Parathyroid adenoma (tissue), 2 donors: ENCODE results near the gene LY6G6F.

Experiments
- H2AFZ ChIP-seq: fragments of 300-600 bp; sonication (generic); one replicate; pipeline ENCODE4 v1.7.0; 2017; ENCODE audit warnings: antibody characterized with exemption, mild to moderate bottlenecking
- H3K27ac ChIP-seq: fragments of 300-600 bp; sonication (generic); one replicate; pipeline ENCODE4 v1.7.0; 2017
- H3K27me3 ChIP-seq: fragments of 300-600 bp; sonication (generic); one replicate; pipeline ENCODE4 v1.7.0; 2017; ENCODE audit warnings: low read length; ENCODE audit not compliant: control insufficient read depth, insufficient read depth
- H3K36me3 ChIP-seq: fragments of 300-600 bp; sonication (generic); one replicate; pipeline ENCODE4 v1.7.0; 2017; ENCODE audit warnings: low read length; ENCODE audit not compliant: control insufficient read depth, insufficient read depth
- H3K4me1 ChIP-seq: fragments of 300-600 bp; sonication (generic); one replicate; pipeline ENCODE4 v1.7.0; 2017; ENCODE audit warnings: control low read depth
- H3K4me2 ChIP-seq: fragments of 300-600 bp; sonication (generic); one replicate; pipeline ENCODE4 v1.7.0; 2017; ENCODE audit warnings: low read length
- H3K4me3 ChIP-seq: fragments of 300-600 bp; sonication (generic); one replicate; pipeline ENCODE4 v1.7.0; 2017; ENCODE audit warnings: low read depth, low read length
- H3K79me2 ChIP-seq: fragments of 300-600 bp; sonication (generic); one replicate; pipeline ENCODE4 v1.7.0; 2017; ENCODE audit warnings: control low read depth
- H3K9ac ChIP-seq: fragments of 300-600 bp; sonication (generic); one replicate; pipeline ENCODE4 v1.7.0; 2017; ENCODE audit warnings: mild to moderate bottlenecking
- H3K9me3 ChIP-seq: fragments of 300-600 bp; sonication (generic); one replicate; pipeline ENCODE4 v1.7.0; 2017; ENCODE audit warnings: low read length; ENCODE audit not compliant: control insufficient read depth
- TF ChIP-seq, protein P1 (sequence below): fragments of 300-600 bp; sonication (generic); IDR thresholded peaks from one replicate; pipeline ENCODE4 v1.7.0; 2017; ENCODE audit warnings: antibody characterized with exemption, mild to moderate bottlenecking
- donor health status: primary hyperparathyroidism.

The LY6G6F gene

DNA sequence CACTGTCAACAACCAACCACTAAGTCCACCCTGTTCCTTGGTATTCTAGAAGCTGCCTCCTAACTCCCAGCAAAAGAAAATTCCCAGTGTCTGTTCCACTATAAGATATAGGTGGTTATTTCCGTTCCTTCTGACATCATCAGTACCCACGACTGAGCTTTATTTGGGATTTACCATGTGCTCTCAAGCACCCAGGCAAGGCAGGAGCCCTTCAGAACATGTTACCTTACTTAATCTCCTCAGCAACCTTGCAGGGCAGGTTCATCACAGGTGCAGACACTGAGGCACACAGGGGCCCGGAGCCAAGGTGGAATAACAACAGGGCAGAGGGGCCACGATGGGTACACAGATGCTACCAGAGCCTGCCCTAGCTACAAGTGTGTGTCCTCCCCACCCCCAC lies 14.3 kb upstream of the LY6G6F start:
- H3K4me2 ChIP-seq: no peak overlapping the region
- TF ChIP-seq, protein P1, sequence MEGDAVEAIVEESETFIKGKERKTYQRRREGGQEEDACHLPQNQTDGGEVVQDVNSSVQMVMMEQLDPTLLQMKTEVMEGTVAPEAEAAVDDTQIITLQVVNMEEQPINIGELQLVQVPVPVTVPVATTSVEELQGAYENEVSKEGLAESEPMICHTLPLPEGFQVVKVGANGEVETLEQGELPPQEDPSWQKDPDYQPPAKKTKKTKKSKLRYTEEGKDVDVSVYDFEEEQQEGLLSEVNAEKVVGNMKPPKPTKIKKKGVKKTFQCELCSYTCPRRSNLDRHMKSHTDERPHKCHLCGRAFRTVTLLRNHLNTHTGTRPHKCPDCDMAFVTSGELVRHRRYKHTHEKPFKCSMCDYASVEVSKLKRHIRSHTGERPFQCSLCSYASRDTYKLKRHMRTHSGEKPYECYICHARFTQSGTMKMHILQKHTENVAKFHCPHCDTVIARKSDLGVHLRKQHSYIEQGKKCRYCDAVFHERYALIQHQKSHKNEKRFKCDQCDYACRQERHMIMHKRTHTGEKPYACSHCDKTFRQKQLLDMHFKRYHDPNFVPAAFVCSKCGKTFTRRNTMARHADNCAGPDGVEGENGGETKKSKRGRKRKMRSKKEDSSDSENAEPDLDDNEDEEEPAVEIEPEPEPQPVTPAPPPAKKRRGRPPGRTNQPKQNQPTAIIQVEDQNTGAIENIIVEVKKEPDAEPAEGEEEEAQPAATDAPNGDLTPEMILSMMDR: no peak
- no peak overlapping the region for H3K27ac ChIP-seq
- H2AFZ ChIP-seq: no peak overlapping the region
- H3K4me1 ChIP-seq: no peaks in the 10 kb centered on the region
- H3K4me3 ChIP-seq: no peak overlapping the region
- H3K36me3 ChIP-seq: no peaks in the 10 kb centered on the region
- no peaks in the 10 kb centered on the region for H3K79me2 ChIP-seq
- no peaks in the 10 kb centered on the region for H3K27me3 ChIP-seq
- H3K9ac ChIP-seq: no peak overlapping the region
- no peaks in the 10 kb centered on the region for H3K9me3 ChIP-seq

DNA sequence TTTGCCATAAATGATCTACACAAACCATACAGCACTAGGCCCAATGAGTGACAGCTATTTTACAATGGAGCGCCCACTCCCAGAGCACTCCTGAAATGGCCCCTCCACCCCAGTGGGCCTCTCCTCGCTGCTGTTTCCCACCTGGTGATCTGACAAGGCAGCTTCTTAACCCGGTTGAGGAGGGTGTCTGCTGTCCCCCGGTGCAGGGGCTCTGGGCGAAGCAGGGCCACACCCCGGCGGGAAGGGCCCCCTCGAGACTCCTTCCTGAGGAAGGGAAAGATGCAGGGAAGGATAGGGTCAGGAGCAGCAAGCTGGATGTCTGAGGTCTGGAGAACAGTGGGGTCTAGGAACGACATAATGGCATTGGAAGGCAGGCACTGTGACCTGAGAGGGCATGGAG lies 13.8 kb upstream of the LY6G6F start:
- Histone ChIP-seq H3K36me3 (no peaks in the 10 kb centered on the region), H3K27me3 (no peaks in the 10 kb centered on the region), H2AFZ (no peak overlapping the region), H3K79me2 (no peaks in the 10 kb centered on the region), H3K9me3 (no peaks in the 10 kb centered on the region), H3K27ac (no peak overlapping the region), H3K4me3 (no peak overlapping the region), H3K4me1 (no peaks in the 10 kb centered on the region), H3K4me2 (no peak overlapping the region), H3K9ac (no peak overlapping the region)
- TF ChIP-seq, protein P1: no peak

DNA sequence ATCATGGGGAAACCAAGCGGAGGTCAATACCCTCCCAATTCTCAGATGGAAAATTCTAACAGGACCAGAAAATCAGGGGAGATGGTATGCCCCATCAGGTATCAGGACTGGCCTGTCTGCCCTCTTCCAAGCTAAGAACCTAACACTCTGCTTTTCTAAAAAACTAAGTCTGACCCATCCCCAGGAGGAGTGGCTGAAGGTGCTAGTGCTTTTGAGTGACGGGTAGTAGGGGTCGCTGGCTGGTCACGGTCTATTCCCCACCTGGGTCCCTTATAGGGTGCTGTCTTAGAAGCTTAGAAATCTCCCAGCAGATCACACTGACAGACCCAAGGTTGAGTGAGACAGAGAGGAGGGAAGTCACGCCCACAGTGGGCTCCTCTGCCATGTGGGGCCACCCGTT lies 13.1 kb upstream of the LY6G6F start:
- no peaks in the 10 kb centered on the region for H3K27me3 ChIP-seq
- H3K27ac ChIP-seq: no peak overlapping the region
- H2AFZ ChIP-seq: no peak overlapping the region
- H3K4me3 ChIP-seq: no peak overlapping the region
- no peaks in the 10 kb centered on the region for H3K9me3 ChIP-seq
- no peak overlapping the region for H3K4me2 ChIP-seq
- H3K9ac ChIP-seq: no peak overlapping the region
- TF ChIP-seq, protein P1: no peak
- H3K4me1 ChIP-seq: no peaks in the 10 kb centered on the region
- H3K36me3 ChIP-seq: no peaks in the 10 kb centered on the region
- H3K79me2 ChIP-seq: no peaks in the 10 kb centered on the region

DNA sequence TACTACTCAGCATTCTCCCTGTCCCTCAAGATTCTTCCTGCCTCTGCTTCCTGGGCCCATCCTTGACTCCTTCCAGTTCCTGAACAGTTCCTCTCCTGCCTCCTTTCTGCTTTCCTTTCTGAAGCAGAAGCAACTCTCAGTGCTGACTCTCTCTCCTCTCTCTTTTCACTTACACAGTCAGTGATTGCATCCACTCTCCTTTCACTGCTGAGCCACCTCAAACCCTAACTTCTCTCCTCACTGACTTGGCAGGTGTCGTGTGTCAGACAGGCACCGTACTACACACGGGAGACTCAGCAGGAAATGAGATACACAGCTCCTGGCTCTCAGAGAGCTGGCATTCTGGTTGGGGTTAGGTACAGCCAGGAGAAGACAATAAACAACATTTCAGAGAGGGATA lies 9.1 kb upstream of the LY6G6F start:
- TF ChIP-seq, protein P1: no peak
- H3K4me2 ChIP-seq: no peak overlapping the region
- H2AFZ ChIP-seq: no peak overlapping the region
- no peaks in the 10 kb centered on the region for H3K36me3 ChIP-seq
- H3K27ac ChIP-seq: no peak overlapping the region
- H3K27me3 ChIP-seq: no peaks in the 10 kb centered on the region
- no peaks in the 10 kb centered on the region for H3K9me3 ChIP-seq
- peaks cover 9% of the 10 kb centered on the region for H3K79me2 ChIP-seq
- H3K4me1 ChIP-seq: peaks cover 10% of the 10 kb centered on the region
- no peak overlapping the region for H3K9ac ChIP-seq
- H3K4me3 ChIP-seq: no peak overlapping the region

DNA sequence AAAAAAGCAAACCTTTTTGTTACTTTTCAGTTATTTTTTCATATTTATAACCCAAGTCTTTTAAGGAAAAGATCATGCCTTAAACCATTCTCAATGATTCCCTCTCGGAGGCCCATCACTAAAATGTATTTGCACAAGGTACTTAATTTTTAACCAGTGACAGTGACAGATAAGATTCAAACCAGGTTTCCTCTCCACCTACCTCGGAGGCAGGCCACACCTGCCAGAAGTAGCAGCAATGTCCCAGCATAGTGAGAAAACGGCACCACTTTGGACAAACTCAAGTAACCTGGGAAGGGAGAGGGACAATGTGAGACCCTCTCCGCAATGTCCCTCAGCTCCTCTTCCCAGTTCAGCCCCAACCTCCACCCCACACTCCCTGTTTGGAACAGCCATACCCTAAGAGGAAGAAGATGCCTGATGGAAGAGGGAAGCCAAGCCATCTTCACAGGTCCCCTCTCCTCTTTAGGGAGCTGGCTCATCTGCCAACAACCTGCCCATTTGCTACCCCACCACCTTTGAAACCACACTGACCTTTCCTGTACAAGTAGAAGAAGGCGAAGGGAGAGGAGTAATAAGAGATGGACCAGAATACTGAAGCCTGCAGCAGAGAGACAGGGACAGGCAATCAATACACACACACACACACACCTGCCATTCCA lies 5.8 kb upstream of the LY6G6F start:
- H3K9ac ChIP-seq: no peak overlapping the region

More for the DNA sequence above, 5.8 kb upstream of the LY6G6F start:
- TF ChIP-seq, protein P1: no peak
- H3K36me3 ChIP-seq: no peaks in the 10 kb centered on the region
- H3K4me2 ChIP-seq: no peak overlapping the region
- H3K4me1 ChIP-seq: peaks cover 12% of the 10 kb centered on the region
- H3K27ac ChIP-seq: no peak overlapping the region
- H2AFZ ChIP-seq: no peak overlapping the region
- no peak overlapping the region for H3K4me3 ChIP-seq
- no peaks in the 10 kb centered on the region for H3K9me3 ChIP-seq
- peaks cover 11% of the 10 kb centered on the region for H3K79me2 ChIP-seq
- H3K27me3 ChIP-seq: no peaks in the 10 kb centered on the region
